Caki2 (cell line): Measurements from ENCODE around the gene NKIRAS1. TPM values are rescaled to one million over a fixed set of nuclear protein-coding genes. Genes with fewer than 3 reads are reported as not detected.
"Not testable (repeated sequence)": the region's sequence is repeated elsewhere in the genome, so short reads cannot be mapped to it uniquely, and the experiment has no call there.

Experiments used
- DNase-seq: peaks from one replicate; pipeline ENCODE4 v3.0.0-alpha.2; 2015; ENCODE audit warnings: low read depth
- in situ Hi-C: cut with HindIII; loops from 2 replicates; pipeline ENCODE4 v1.10.0; 2016; ENCODE audit warnings: low sequenced_read_pairs, low pct_unique_long_range_greater_than_20kb, mixed read lengths
- total RNA-seq: library from RNA; depleted of rRNA; stranded (reverse); fragments of >200 nt; shearing (Covaris generic); gene quantifications from 2 replicates; pipeline ENCODE4 v1.2.3, GENCODE V29; 2014; ENCODE audit warnings: low replicate concordance

NKIRAS1 gene
- total RNA-seq, 1 experiment from 2014 or later, result 14.3 TPM

DNA sequence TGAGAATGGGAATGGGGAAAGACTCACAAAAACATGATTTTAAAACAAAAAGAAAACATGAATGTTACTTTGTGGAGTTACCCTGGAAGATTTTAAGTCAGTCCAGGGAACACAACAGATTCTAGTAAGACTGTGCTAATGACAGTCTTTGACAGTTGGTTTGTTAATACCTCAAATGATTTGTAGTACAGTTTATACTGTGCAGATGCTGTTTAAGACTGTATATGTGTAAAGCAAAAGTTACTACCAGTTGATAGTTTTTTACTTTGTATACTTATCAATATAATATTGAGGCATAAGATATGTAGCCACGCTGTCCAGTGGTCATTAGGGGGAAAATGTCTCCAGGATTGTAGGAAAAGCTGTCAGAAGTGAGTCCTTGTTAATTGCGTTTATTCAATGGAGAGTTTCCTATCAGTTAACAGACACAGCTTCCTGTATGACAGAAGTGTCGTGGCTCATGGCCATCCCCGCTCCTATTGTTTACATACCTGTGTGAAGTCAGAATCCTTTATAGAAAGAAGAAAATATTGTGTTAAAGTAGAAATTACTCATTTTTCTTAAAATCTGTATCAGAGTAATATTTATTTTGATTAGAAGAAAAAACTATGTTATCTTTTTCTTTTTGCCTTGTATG, 36.0 kb downstream of the NKIRAS1 start:
- in situ Hi-C loops, result no loop called here
- DNase-seq, result no peak

DNA sequence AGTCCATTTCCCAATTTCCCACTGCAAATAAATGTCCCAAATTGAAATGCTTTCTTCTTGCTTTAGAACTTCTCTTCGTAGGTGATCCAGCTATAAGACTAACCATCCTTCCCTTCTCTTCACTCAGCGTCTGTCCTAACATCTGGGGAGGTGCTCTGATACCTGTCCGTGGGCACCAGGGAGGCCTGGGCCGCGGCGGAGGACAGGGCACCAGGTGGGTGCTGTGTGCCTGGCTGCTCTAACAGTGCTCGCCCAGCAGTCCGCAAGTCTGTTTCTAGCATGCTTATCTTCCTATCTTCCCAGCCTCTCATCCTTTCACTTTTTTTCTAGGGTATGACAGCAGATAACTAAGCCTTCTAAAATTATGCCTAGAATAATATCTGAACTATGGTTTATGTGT, 37.3 kb downstream of the NKIRAS1 start:
- no peak for DNase-seq
- in situ Hi-C loops, result no loop called here

DNA sequence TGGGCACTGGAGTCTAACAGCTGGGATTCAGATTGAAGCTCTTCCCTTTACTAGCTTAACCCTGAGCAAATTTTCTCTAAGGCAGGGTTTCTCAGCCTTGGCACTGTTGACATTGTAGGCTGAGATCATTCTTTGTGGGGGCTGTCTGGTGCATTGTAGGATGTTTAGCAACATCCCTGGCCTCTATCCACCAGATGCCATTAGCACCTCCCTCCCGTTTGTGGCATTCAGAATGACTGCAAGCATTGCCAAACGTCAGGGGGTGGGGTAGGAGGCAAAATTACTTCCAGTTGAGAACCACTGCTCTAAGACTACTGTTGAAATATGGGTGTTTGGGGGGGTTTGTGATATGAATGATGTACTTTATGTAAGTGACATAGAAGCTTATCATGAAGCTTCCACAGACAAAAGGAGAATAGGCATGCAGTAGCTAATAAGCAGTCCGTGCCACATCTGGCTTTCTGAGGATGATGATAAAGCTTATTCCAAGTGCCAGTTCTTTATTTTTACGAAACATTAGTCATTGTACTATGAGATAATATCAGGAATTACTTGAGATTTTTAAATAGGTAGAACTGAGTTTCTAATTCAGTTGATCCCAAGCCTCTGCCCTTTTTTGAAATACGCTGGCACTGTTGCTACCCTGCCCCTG, 39.3 kb downstream of the NKIRAS1 start:
- in situ Hi-C loops, result no loop called here
- DNase-seq, result no peak

DNA sequence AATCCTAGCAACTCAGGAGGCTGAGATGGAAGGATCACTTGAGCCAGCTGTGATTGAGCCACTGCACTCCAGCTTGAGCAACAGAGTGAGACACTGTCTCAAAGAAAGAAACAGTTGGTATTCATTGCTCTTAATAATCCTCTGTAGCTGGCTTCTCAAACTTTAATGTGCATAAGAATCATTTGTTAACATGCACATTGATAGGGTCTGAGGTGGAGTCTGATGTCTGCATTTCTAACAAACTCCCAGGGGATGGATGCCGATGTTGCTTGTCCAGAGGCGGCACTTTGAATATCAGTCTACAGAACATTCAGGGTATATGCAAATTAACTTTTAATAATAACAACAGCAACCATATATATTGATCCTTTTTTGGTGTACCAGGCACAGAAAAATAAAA, 39.9 kb downstream of the NKIRAS1 start:
- in situ Hi-C loops, result no loop called here
- no peak for DNase-seq

DNA sequence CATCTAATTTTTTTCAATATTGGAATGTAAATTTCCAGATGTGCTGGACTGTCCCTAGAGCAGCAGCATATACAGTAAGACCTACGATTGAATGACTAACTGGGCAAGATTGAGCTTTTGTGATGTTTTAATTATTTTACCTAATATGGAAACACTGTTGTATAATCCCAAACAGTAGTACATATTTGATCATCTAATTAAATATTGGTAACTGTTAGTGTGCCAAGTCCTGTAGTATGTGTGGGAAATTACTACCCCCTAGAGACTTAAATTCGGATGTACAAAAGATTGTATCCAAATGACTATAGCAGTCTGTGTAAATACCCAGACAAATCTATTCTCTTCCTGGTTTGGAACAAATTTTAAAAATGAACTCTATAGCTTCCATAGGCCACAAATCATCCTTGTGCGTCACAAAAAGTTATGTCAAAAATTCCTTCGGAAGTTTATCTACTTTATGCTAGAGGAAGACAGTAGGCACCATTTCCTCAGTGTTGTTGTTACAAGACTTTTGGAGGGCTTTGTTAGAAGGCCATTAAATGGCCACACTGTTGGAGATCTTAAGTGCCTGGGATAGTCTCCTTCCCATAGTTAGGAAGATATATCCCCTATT, 41.6 kb downstream of the NKIRAS1 start:
- in situ Hi-C loops, result no loop called here
- DNase-seq, result no peak

DNA sequence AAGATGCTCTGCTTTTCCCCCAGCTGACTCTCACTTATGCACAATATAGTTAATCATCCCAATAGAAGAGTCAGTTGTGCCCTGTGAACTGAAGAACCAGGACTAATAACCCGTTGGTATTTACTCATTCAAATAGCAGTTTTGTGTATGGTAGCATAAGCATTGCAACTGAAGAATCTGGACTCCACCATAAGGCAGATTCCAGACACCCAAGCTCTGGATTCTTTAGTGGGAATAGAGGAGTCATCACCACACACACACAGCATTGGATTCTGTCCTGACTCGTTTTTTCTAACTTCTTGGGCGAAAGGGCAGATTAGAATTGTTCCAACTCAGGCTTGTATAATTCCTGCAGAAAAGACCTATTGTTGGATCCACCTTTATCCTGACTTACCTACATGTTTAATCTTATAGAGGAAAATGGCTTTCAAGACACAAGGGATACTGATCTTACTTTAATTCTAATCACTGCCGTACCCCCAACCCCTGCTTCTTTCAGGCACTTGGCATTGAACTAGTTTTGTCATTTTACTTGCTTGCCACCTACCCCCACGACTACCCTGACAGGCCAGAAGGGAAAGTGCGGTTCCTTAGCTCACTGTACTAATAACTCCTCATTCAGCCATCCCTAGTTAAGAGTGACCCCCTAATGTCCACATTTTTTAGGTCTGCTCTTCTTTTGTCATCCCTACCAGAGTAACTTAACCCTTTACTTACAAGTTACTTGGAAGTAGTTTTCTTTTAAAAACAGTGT, 42.3 kb downstream of the NKIRAS1 start:
- in situ Hi-C loops, result no loop called here
- no peak for DNase-seq

DNA sequence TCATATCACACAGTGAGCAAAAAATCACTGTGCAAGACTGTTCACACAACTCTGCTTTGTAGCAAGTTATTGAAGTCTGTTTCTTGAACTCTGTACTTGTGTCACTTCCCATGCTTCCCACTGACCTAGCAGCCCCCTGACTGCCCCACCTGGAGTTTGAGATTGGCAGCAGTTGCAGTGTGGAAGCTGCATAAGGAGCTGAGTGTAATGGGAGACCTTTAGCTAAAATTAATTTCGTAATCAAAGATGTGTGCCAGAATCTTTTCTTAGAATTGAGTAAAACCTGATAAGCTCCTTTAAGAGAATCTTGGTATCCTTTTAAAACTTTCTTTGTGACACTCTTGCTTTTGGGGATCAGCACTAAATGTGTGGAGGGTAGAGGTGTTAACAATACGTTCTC, 42.8 kb downstream of the NKIRAS1 start:
- in situ Hi-C loops, result no loop called here

DNA sequence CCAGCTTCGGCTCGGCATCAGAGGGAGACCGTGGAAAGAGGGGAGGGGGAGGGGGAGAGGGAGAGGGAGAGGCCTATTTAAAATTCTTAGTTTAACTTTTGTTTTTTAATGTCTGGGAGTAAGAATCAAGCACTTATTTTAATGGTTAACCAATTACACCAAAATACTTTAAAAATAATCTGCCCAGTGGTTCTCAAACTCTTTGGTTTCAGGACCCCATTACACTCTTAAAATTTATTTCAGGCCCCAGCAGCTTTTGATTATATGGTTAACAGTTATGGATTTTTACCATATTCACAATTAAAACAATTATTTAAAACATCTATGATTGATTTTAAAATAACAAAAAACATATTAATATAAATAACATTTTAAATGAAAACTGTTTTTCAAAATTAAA, 44.5 kb downstream of the NKIRAS1 start:
- DNase-seq, result no peak
- in situ Hi-C loops, result no loop called here

More for the DNA sequence above, 42.8 kb downstream of the NKIRAS1 start:
- no peak for DNase-seq

DNA sequence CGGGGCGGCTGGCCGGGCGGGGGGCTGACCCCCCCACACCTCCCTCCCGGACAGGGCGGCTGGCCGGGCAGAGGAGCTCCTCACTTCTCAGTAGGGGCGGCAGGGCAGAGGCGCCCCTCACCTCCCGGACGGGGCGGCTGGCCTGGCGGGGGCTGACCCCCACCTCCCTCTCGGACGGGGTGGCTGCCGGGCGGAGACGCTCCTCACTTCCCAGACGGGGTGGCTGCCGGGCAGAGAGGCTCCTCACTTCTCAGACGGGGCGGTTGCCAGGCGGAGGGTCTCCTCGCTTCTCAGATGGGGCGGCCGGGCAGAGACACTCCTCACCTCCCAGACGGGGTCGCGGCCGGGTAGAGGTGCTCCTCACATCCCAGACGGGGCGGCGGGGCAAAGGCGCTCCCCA, 45.4 kb downstream of the NKIRAS1 start:
- DNase-seq, in situ Hi-C loops: not testable (repeated sequence)

DNA sequence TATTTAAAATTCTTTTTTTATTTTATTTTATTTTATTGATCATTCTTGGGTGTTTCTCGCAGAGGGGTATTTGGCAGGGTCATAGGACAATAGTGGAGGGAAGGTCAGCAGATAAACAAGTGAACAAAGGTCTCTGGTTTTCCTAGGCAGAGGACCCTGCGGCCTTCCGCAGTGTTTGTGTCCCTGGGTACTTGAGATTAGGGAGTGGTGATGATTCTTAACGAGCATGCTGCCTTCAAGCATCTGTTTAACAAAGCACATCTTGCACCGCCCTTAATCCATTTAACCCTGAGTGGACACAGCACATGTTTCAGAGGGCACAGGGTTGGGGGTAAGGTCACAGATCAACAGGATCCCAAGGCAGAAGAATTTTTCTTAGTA, 46.1 kb downstream of the NKIRAS1 start:
- in situ Hi-C loops, DNase-seq: not testable (repeated sequence)

DNA sequence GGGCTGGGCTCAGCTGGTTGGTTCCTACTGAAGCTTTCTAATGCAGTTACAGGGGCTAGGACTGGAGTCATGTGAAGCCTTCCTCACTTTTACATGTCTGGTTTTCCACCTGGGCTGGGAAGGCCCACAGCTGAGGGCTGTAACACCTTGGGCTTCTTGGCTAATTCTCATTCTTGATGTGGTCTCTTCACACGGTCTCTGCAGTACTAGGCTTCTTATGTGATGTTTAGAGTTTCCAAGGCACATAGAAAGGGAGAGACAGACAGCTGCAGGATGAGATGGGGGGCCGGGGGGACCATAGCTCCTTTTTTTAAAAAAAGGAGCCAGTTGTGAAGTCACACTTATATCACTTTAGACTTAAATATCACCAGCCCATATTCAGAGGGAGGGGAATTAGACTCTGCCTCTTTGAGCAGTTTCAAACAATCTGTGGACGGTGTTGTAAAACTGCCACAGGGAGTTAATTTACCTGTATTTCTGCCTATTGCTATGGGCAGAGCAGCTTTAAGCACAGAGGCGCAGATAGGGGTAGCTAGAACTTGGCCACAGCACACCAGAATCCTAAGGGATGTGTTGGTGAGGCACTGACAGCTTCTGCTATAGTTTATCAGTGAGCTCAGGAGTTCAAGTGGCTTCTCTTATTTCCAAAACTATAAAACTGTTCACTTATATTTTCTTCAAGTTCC, 46.7 kb downstream of the NKIRAS1 start:
- no peak for DNase-seq
- in situ Hi-C loops, result no loop called here

DNA sequence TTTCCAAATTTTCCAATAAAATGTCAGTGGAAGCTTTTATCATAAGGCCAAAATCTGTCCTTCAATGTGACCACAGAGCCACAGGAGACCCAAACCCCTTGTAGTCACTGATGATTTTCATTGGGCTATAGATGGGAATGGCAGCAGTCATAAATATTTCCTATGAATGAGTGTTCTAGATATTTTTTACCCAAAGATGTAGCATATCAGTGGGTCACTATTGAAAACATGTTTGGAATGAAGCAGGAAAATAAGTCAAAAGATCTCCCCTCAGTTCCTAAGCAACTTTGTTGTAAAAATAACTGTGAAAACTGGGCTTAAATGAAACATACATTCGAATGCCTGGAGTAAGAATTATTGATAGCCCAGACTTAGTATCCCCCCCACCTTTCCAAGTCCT, 49.0 kb downstream of the NKIRAS1 start:
- DNase-seq, result no peak
- in situ Hi-C loops, result no loop called here

DNA sequence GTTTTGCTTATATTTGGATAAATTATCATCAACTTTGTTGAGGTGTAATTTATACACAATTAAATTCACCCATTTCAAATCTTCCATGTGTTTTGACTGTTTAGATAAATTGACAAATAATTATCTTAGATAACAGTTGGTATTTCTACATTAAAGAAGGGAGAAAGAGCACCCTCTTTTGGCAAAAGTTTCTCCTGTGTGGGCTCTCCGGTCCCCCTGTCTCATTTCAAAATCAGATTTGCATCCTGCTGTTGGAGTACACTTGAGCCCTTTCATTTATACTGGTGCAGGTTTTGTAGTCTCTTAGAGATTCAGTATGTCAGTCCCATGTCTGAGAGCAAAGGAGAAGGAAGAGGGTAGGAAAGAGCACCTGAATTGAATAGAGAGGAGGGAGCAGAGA, 49.4 kb downstream of the NKIRAS1 start:
- no peak for DNase-seq
- in situ Hi-C loops, result no loop called here

DNA sequence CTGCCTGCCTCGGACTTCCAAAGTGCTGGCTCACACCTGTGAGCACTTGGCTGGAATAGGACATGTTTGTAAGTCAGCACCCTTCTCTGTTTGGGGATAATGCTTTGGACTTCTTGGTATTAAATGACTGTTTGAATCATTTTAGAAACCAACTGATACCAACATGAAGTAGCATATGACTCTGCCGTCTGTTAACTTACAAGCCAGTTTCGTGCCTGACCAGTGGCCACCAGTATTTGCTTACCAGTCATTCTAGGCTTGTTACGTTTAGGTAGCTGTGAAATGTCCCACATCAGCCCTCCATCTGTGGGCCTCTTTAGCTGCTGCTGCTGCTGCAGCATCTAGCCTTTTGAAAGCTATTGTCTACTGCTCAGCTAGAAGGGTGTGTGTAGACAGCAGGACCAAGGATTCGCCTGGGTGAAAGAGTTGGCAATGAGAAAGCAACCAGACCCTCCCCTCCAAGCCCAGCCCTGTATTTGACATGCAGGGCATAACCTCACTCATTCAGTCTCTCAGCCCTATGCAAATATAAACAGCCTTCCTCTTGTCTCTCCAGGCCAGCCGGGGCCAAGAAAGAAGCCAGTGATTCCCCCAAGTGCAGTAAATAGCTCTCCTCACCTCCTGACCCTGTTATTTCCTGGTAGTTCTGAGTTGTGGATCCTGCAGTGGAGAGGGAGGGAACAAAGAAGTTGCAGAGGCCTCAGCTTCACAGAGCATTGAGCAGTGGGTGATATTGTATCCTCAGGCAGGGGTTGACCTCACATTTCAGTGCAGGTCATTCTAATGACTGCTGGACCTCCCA, 51.0 kb downstream of the NKIRAS1 start:
- in situ Hi-C loops, result no loop called here
- DNase-seq, result peak; percentile 86

DNA sequence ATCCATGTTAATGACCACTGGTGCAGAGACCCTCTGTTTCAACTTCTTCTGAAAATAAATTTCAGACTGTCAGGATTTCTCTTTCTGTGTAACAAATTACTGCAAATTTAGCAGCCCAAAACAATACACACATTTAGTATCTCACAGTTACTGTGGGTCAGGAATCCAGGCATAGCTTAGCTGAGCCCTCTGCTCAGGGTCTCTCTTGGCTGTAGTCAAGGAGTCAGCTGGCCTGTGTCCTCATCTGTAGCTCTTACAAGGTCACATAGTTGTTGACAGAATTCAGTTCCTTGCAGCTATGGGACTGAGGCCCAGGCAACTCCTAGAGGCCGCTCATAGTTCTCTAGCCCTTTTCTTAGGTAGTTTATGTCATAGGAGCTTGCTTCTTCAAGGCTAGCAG, 51.9 kb downstream of the NKIRAS1 start:
- in situ Hi-C loops, result no loop called here
- DNase-seq, result no peak

DNA sequence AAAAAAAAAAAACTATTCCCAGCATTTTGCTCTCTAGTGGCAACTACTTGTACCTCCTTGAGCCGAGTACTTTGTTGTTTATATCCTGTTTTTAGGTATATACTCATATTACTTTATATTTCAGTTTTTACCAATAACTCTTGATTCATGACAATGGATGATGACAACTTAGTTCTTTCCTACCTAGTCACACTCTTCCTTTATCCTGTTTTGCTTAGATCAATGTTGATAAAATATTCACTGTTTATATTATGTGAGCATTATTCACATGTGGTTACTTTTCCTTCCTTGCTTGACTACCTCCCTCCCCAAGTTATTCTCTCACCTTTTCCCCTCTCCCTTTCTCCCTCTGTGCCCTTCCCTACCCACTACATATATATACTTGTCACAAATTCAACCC, 53.7 kb downstream of the NKIRAS1 start:
- in situ Hi-C loops, result no loop called here
- DNase-seq, result peak; percentile 32

DNA sequence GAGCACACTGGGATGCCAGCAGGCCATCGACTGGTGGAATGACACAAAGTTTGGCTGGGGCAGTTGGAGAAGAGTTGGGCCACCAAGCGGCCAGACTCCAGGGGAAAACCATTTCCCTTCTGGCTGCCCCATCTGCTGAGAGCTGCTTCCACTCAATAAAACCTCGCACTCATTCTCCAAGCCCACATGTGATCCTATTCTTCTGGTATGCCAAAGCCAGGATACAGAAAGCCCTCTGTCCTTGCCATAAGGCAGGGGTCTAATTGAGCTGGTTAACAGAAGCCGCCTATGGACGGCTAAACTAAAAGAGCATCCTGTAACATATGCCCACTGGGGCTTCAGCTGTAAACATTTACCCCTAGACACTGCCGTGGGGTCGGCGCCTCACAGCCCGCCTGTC, 55.1 kb downstream of the NKIRAS1 start:
- in situ Hi-C loops, result no loop called here
- no peak for DNase-seq

DNA sequence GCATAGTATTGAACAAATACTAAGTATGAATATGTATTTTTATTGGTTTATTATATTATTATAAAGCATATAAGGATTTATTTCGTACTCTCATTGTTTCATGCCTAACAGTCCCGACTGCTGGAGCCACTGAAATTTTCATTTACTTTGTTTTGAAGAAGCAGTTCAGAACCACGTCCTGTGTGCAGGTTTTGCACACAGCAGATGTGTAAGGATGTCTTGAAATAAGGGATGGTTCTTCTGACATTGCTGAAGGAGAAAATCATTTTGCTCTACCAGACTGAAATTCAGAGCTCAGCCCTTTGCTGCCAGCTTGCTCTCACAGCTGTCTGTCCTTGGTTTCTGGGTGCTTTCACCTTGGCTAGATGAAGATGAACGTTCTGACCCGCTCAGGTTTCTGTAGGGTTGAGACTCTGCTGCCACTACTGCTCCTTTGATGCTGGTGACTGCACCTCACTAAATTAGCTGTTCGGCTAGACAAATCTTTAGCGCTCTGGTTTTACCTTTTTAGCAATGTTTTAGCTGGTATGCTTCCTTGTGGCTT, 56.9 kb downstream of the NKIRAS1 start:
- in situ Hi-C loops, result no loop called here
- no peak for DNase-seq
